ENCODE results near the gene CCDC146. TPM values are rescaled to one million over a fixed set of nuclear protein-coding genes. Genes with fewer than 3 reads are reported as not detected.

The CCDC146 gene
- total and polyA plus RNA-seq, 9 of the 15 experiments (the other 6 are each of a cell fraction or from before 2014, with no cell fraction given): 0.10 to 0.98 (median 0.26) TPM; not detected in 1

- TF ChIP-seq CXXC5 (CRISPR knock-in tag; IDR thresholded peaks at IDR 0.05) (no peak), ZNF280B (CRISPR knock-in tag; IDR thresholded peaks at IDR 0.05) (no peak), ELK1 (CRISPR knock-in tag; IDR thresholded peaks at IDR 0.05) (no peak), DNMT1 (IDR thresholded peaks at IDR 0.05) (no peak), CHD4 (IDR thresholded peaks at IDR 0.05; ENCODE audit: insufficient read depth, insufficient replicate concordance, low read depth, low read length, poor library complexity, severe bottlenecking) (no peak), RUNX1 (IDR thresholded peaks at IDR 0.05; ENCODE audit: low read depth) (no peak), MAX (CRISPR knock-in tag; IDR thresholded peaks at IDR 0.05) (no peak)
These were observed 110.1 kb downstream of the CCDC146 start (continued) for GRCh38 chr7:77232467-77232866.

GRCh38 chr7:77235276-77235675 lies 112.9 kb downstream of the CCDC146 start:
- no peaks in the 10 kb centered on the region for H3K36me3 ChIP-seq (ENCODE audit: control insufficient read depth, insufficient read depth, low read length)
- in situ Hi-C loops (cut with MboI) (loop anchor here (25.0 kb wide), 1 partner anchor 598 kb away; the partner anchor contains the start of gene POMZP3), intact Hi-C loops (cut with micrococcal nuclease) (no loop called here)
- no peaks in the 10 kb centered on the region for H3K4me1 ChIP-seq (replicated peaks in 1 of 2; ENCODE audit: control insufficient read depth in 2 of 2, insufficient read depth in 2 of 2, low read length in 2 of 2)
- TF ChIP-seq ZNF830 (CRISPR knock-in tag; IDR thresholded peaks at IDR 0.05) (no peak), TBL1XR1 (IDR thresholded peaks at IDR 0.05; ENCODE audit: low read length in 2 of 2) (no peak), YBX1 (IDR thresholded peaks at IDR 0.05) (no peak), LARP7 (IDR thresholded peaks at IDR 0.05) (no peak), ARID1B (IDR thresholded peaks at IDR 0.05) (no peak), U2AF2 (optimal IDR thresholded peaks at IDR 0.05; ENCODE audit: low read depth, low read length) (no peak), ZNF75A (CRISPR knock-in tag; IDR thresholded peaks at IDR 0.05) (no peak), ZBTB8A (IDR thresholded peaks at IDR 0.05; ENCODE audit: partially characterized antibody) (no peak), TEAD2 (tag; IDR thresholded peaks at IDR 0.05) (no peak), ZNF436 (CRISPR knock-in tag; IDR thresholded peaks at IDR 0.05) (no peak)
- H3K9ac ChIP-seq (ENCODE audit: insufficient read depth in 1 of 2, low read depth in 2 of 2, low read length in 2 of 2): no peak overlapping the region
- H3K4me3 ChIP-seq: no peak overlapping the region
- peaks cover 7 to 18% of the 10 kb centered on the region in 2 experiments for H3K27me3 ChIP-seq (ENCODE audit: control insufficient read depth in 2 of 2, insufficient read depth in 2 of 2, low read length in 2 of 2)
- H4K20me1 ChIP-seq (replicated peaks; ENCODE audit: control insufficient read depth, insufficient read depth, low read length): no peaks in the 10 kb centered on the region
- POLR2A ChIA-PET: interaction anchor here (0.6 kb wide), 1 partner anchor 15 kb away, joined by 3 read pairs; no protein-coding TSS in a partner anchor
- DNase-seq (ENCODE audit: extremely low read depth in 1 of 4, low spot score in 3 of 4) (no peak), ATAC-seq (no peak), FAIRE-seq (no peak)
- no peaks in the 10 kb centered on the region for H3K79me2 ChIP-seq (ENCODE audit: control insufficient read depth, insufficient read depth, low read length)
- no peaks in the 10 kb centered on the region for H3K9me3 ChIP-seq (replicated peaks; ENCODE audit: control insufficient read depth, insufficient read depth, low read depth, low read length)
- no peak overlapping the region for H3K27ac ChIP-seq (ENCODE audit: extremely low read depth, low read depth, low read length)
- H2AFZ ChIP-seq (ENCODE audit: low read depth, low read length): no peak overlapping the region
- no peaks in the 10 kb centered on the region for H3K9me1 ChIP-seq (ENCODE audit: control insufficient read depth, insufficient read depth, low read length)
- H3K4me2 ChIP-seq (ENCODE audit: insufficient read depth, low read length): no peak overlapping the region
- CTCF ChIA-PET (ENCODE audit: low intra/inter-chr PET ratio): no interaction called here
- 0% methylated on average over 2 of the region's 2 CpGs for WGBS (ENCODE audit: insufficient coverage, low coverage, missing lambda C conversion rate)
- no TSS peak for BruUV-seq (replicated peaks)

Measured in K562 (cell line).